SK-N-MC (cell line): Measurements from ENCODE around the gene GXYLT2.

Source experiments
- DNase-seq: peaks from one replicate; pipeline ENCODE4 v3.0.0-alpha.2; 2011; ENCODE audit warnings: low read depth, low spot score
- H3K27ac ChIP-seq: fragments of 200-600 bp; sonication (generic); 2 replicates; pipeline ENCODE4 v1.5.1; 2016; ENCODE audit warnings: mixed run types
- H3K36me3 ChIP-seq: fragments of 200-600 bp; sonication (generic); 2 replicates; pipeline ENCODE4 v1.6.1; 2017; ENCODE audit warnings: antibody characterized with exemption, low read length, mixed read lengths; ENCODE audit not compliant: insufficient read depth
- H3K4me3 ChIP-seq: fragments of 200-600 bp; sonication (generic); 2 replicates; pipeline ENCODE4 v1.5.1; 2016
- H3K9ac ChIP-seq: fragments of 200-600 bp; sonication (generic); 2 replicates; pipeline ENCODE4 v1.8.0; 2017; ENCODE audit warnings: mixed run types, mixed read lengths; ENCODE audit not compliant: insufficient read length
- H3K9me3 ChIP-seq: fragments of 200-600 bp; sonication (generic); 2 replicates; pipeline ENCODE4 v1.6.1; 2017; ENCODE audit warnings: low read depth, mild to moderate bottlenecking, antibody characterized with exemption, low read length, moderate library complexity, mixed read lengths
- EZH2 ChIP-seq: fragments of 200-600 bp; sonication (generic); IDR thresholded peaks from one replicate; pipeline ENCODE4 v1.6.1; 2017; ENCODE audit warnings: antibody characterized with exemption
- FOXP2 ChIP-seq: optimal IDR thresholded peaks from 2 replicates; pipeline ENCODE3; 2011; ENCODE audit warnings: mild to moderate bottlenecking, moderate library complexity; ENCODE audit not compliant: insufficient read depth; ENCODE audit errors: extremely low read length, control extremely low read depth
- POLR2AphosphoS5 ChIP-seq: IDR thresholded peaks from 2 replicates; pipeline ENCODE4 v1.6.1; 2012; ENCODE audit warnings: mild to moderate bottlenecking, low read depth, low read length, borderline replicate concordance

Gene GXYLT2

DNA sequence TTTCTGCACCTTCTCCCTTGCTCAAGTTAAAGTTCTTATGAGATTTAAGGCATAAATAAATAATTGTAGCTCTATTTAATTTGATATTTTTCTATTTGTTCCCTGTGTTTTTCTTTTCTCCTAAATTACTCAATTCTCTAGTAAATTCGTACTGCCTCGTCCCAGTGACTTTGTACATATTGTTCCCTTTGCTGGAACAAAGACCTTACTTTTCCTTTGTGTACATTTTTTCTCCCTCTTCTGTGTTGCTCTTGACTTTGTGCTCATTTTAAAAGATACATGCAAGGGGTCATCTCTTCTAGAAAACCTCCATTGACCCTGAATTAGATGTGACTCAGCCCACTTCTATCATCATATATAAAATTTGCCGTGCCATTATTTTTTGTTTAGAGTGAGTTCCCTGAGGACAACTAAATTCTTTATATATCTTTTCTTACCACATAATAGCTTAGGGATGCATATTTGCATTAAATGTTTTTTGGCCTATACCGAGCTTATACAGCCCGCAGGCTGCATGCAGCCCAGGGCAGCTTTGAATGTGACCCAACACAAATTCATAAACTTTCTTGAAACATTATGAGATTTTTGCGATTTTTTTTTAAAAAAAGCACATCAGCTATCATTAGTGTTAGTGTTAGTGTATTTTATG, 138.4 kb downstream of the GXYLT2 start:
- no peaks in the 10 kb centered on the region for H3K9me3 ChIP-seq
- TF ChIP-seq FOXP2 (no peak), EZH2 (no peak), POLR2AphosphoS5 (no peak)
- DNase-seq, result no peak

More for the DNA sequence above, 138.4 kb downstream of the GXYLT2 start:
- Histone ChIP-seq H3K27ac (no peak overlapping the region), H3K9ac (no peak overlapping the region), H3K4me3 (no peak overlapping the region), H3K36me3 (peaks cover 15% of the 10 kb centered on the region)
